T-helper 22 cell (primary cell): Measurements from ENCODE around the gene ZNF20.
"Not testable (repeated sequence)": the region's sequence is repeated elsewhere in the genome, so short reads cannot be mapped to it uniquely, and the experiment has no call there.

Experiments used
- DNase-seq: peaks from one replicate; pipeline ENCODE4 v3.0.0-alpha.2; 2020; ENCODE audit warnings: low read depth

ZNF20 gene

GRCh38 chr19:12112701-12113100 is 27.4 kb downstream of the ZNF20 start:
- no peak for DNase-seq

- DNase-seq = no peak
Measured at GRCh38 chr19:12111943-12112637, 28.1 kb downstream of the ZNF20 start.

GRCh38 chr19:12111176-12111575 is 29.0 kb downstream of the ZNF20 start:
- no peak for DNase-seq

- not testable (repeated sequence) for DNase-seq
Measured at GRCh38 chr19:12103909-12104308, 36.2 kb downstream of the ZNF20 start.

- DNase-seq = no peak
Measured at GRCh38 chr19:12098040-12098439, 42.1 kb downstream of the ZNF20 start.

- DNase-seq = no peak
Measured at GRCh38 chr19:12095111-12095790, 44.9 kb downstream of the ZNF20 start.

GRCh38 chr19:12093777-12094176 is 46.4 kb downstream of the ZNF20 start:
- DNase-seq = no peak

- no peak for DNase-seq
Measured at GRCh38 chr19:12092956-12093355, 47.2 kb downstream of the ZNF20 start.

- DNase-seq = peak; percentile 2
Measured at GRCh38 chr19:12092065-12092867, 47.9 kb downstream of the ZNF20 start.

GRCh38 chr19:12090807-12091206 is 49.3 kb downstream of the ZNF20 start:
- peak; percentile 8 for DNase-seq

GRCh38 chr19:12085074-12085818 is 54.9 kb downstream of the ZNF20 start:
- no peak for DNase-seq

- DNase-seq = not testable (repeated sequence)
Measured at GRCh38 chr19:12083336-12083735, 56.8 kb downstream of the ZNF20 start.
